ENCODE data around the gene ZNF442. TPM values are rescaled to one million over a fixed set of nuclear protein-coding genes. Genes with fewer than 3 reads are reported as not detected.

Gene ZNF442
- total RNA-seq: 2.8 and 5.1 TPM in 2 replicates

GRCh38 chr19:12365236-12366162 lies at the start of gene ZNF442:
Gene ZNF442, minus strand, starts transcription at chr19:12365683. Its CDS starts 2,052 bp downstream, at chr19:12363631.

GRCh38 chr19:12400633-12401502 lies 35.4 kb upstream of the ZNF442 start, which contains the start of gene ZNF799:
Gene ZNF799, minus strand, starts transcription at chr19:12401271. Its CDS starts 201 bp downstream, at chr19:12401070.

GRCh38 chr19:12333162-12334159 lies 32.0 kb downstream of the ZNF442 start, which contains the start of gene ZNF563:
Gene ZNF563, minus strand, starts transcription at chr19:12333633. Its CDS starts 151 bp downstream, at chr19:12333482.

Small RNA genes within 50 kb of the gene (small RNA-seq; reads per million reads assigned to genes)
- not detected for gene RPS29P23

Other genes with a start within 250 kb of the ZNF442 start
- 7.5 and 8.5 TPM in 2 replicates for gene ZNF20, start 225.3 kb downstream of the ZNF442 start, total RNA-seq
- 11.0 and 14.0 TPM in 2 replicates for gene ZNF625, start 208.9 kb downstream of the ZNF442 start, total RNA-seq
- 8.2 and 11.0 TPM in 2 replicates for gene ZNF136, start 202.6 kb downstream of the ZNF442 start, total RNA-seq
- 8.0 and 16.9 TPM in 2 replicates for gene ZNF44, start 70.8 kb downstream of the ZNF442 start, total RNA-seq
- gene ZNF563, start 32.0 kb downstream of the ZNF442 start, total RNA-seq: 4.1 and 4.7 TPM in 2 replicates
- gene ZNF799, start 35.6 kb upstream of the ZNF442 start, total RNA-seq: 4.9 and 5.1 TPM in 2 replicates
- gene ZNF443, start 75.3 kb upstream of the ZNF442 start, total RNA-seq: 4.1 and 9.0 TPM in 2 replicates
- 5.1 and 6.7 TPM in 2 replicates for gene ZNF709, start 119.1 kb upstream of the ZNF442 start, total RNA-seq
- gene ZNF564, start 185.8 kb upstream of the ZNF442 start, total RNA-seq: 8.7 and 12.6 TPM in 2 replicates
- gene ZNF490, start 245.1 kb upstream of the ZNF442 start, total RNA-seq: 8.9 and 9.4 TPM in 2 replicates
- gene ZNF791, start 245.2 kb upstream of the ZNF442 start, total RNA-seq: 12.6 and 14.0 TPM in 2 replicates

All from placental epithelial cell (primary cell).